ENCODE results near the gene GSTT4.

GSTT4 gene

GRCh38 chr22:24040946-24041345 is 35.7 kb upstream of the GSTT4 start:
- TF ChIP-seq OSR1 (CRISPR knock-in tag; IDR thresholded peaks at IDR 0.05) (no peak), ZNF8 (CRISPR knock-in tag; IDR thresholded peaks at IDR 0.05) (no peak), ZNF70 (CRISPR knock-in tag; IDR thresholded peaks at IDR 0.05) (no peak), TSHZ2 (CRISPR knock-in tag; IDR thresholded peaks at IDR 0.05) (no peak), ARNTL (CRISPR knock-in tag; IDR thresholded peaks at IDR 0.05; ENCODE audit: borderline replicate concordance, low read depth) (no peak), GLIS3 (CRISPR knock-in tag; IDR thresholded peaks at IDR 0.05) (no peak), ESRRG (CRISPR knock-in tag; IDR thresholded peaks at IDR 0.05) (no peak), TOX (CRISPR knock-in tag; IDR thresholded peaks at IDR 0.05; ENCODE audit: borderline replicate concordance) (no peak), PPARA (CRISPR knock-in tag; IDR thresholded peaks at IDR 0.05; ENCODE audit: borderline replicate concordance) (no peak), CSRNP3 (CRISPR knock-in tag; IDR thresholded peaks at IDR 0.05) (no peak), SNAI2 (CRISPR knock-in tag; IDR thresholded peaks at IDR 0.05) (no peak)
- no peak for ATAC-seq

GRCh38 chr22:24039046-24039445 is 33.8 kb upstream of the GSTT4 start:
- TF ChIP-seq SNAI2 (CRISPR knock-in tag; IDR thresholded peaks at IDR 0.05) (no peak), PATZ1 (CRISPR knock-in tag; IDR thresholded peaks at IDR 0.05; ENCODE audit: borderline replicate concordance) (no peak), GLIS3 (CRISPR knock-in tag; IDR thresholded peaks at IDR 0.05) (no peak), CSDC2 (CRISPR knock-in tag; IDR thresholded peaks at IDR 0.05) (no peak)
- ATAC-seq, result no peak

GRCh38 chr22:24037851-24038765 is 32.9 kb upstream of the GSTT4 start:
- ATAC-seq, result no peak
- TF ChIP-seq PATZ1 (CRISPR knock-in tag; IDR thresholded peaks at IDR 0.05; ENCODE audit: borderline replicate concordance) (no peak), ZFP3 (CRISPR knock-in tag; IDR thresholded peaks at IDR 0.05) (no peak)

- no peak for ATAC-seq
- no peak for TF ChIP-seq CSRNP3 (CRISPR knock-in tag; IDR thresholded peaks at IDR 0.05)
- no peak for TF ChIP-seq ZNF8 (CRISPR knock-in tag; IDR thresholded peaks at IDR 0.05)
- TF ChIP-seq SNAI2 (CRISPR knock-in tag; IDR thresholded peaks at IDR 0.05), result no peak
- TF ChIP-seq RARB (CRISPR knock-in tag; IDR thresholded peaks at IDR 0.05), result no peak
- no peak for TF ChIP-seq ESRRG (CRISPR knock-in tag; IDR thresholded peaks at IDR 0.05)
- TF ChIP-seq ZFP30 (CRISPR knock-in tag; IDR thresholded peaks at IDR 0.05), result no peak
- TF ChIP-seq ZNF565 (CRISPR knock-in tag; conservative IDR thresholded peaks at IDR 0.05; ENCODE audit: low read depth), result no peak
- no peak for TF ChIP-seq PPARA (CRISPR knock-in tag; IDR thresholded peaks at IDR 0.05; ENCODE audit: borderline replicate concordance)
- TF ChIP-seq OSR1 (CRISPR knock-in tag; IDR thresholded peaks at IDR 0.05), result no peak
- TF ChIP-seq PATZ1 (CRISPR knock-in tag; IDR thresholded peaks at IDR 0.05; ENCODE audit: borderline replicate concordance), result no peak
- no peak for TF ChIP-seq TSHZ2 (CRISPR knock-in tag; IDR thresholded peaks at IDR 0.05)
These were observed 30.0 kb upstream of the GSTT4 start for GRCh38 chr22:24035296-24035695.
